RPMI7951 (cell line): ENCODE data around the gene UBASH3B. TPM values are rescaled to one million over a fixed set of nuclear protein-coding genes. Genes with fewer than 3 reads are reported as not detected.
"Not testable (repeated sequence)": the region's sequence is repeated elsewhere in the genome, so short reads cannot be mapped to it uniquely, and the experiment has no call there.

Source experiments
- DNase-seq: peaks from one replicate; pipeline ENCODE4 v3.0.0-alpha.2; 2012; ENCODE audit warnings: low read depth
- total RNA-seq: library from RNA; depleted of rRNA; stranded (reverse); fragments of >200 nt; shearing (Covaris generic); gene quantifications from 2 replicates; pipeline ENCODE4 v1.2.3, GENCODE V29; 2014; rRNA removed

The UBASH3B gene
- 14.3 and 16.0 TPM in 2 replicates for total RNA-seq

GRCh38 chr11:122655527-122656072 is at the start of gene UBASH3B:
UBASH3B (plus strand) TSS chr11:122655722; CDS start chr11:122656050, 328 bp downstream.
- DNase-seq: peak; percentile 90

GRCh38 chr11:122607162-122607561 is 48.4 kb upstream of the UBASH3B start:
- not testable (repeated sequence) for DNase-seq

- DNase-seq: no peak
Observed at GRCh38 chr11:122612123-122612824, 43.2 kb upstream of the UBASH3B start.

- DNase-seq: no peak
Observed at GRCh38 chr11:122616718-122617117, 38.8 kb upstream of the UBASH3B start.

GRCh38 chr11:122617297-122617696 is 38.2 kb upstream of the UBASH3B start:
- DNase-seq: peak; percentile 51

GRCh38 chr11:122617926-122618325 is 37.6 kb upstream of the UBASH3B start:
- DNase-seq: peak; percentile 15

- DNase-seq: no peak
Observed at GRCh38 chr11:122618927-122619326, 36.6 kb upstream of the UBASH3B start.

- no peak for DNase-seq
Observed at GRCh38 chr11:122619757-122620156, 35.8 kb upstream of the UBASH3B start.

GRCh38 chr11:122625501-122625900 is 30.0 kb upstream of the UBASH3B start:
- DNase-seq: not testable (repeated sequence)

GRCh38 chr11:122625976-122626665 is 29.4 kb upstream of the UBASH3B start:
- no peak for DNase-seq

GRCh38 chr11:122627745-122628144 is 27.8 kb upstream of the UBASH3B start:
- no peak for DNase-seq

- peak; percentile 80 for DNase-seq
Observed at GRCh38 chr11:122628810-122629555, 26.5 kb upstream of the UBASH3B start.

- DNase-seq: no peak
Observed at GRCh38 chr11:122632181-122632824, 23.2 kb upstream of the UBASH3B start.

- DNase-seq: peak; percentile 65
Observed at GRCh38 chr11:122633219-122633829, 22.2 kb upstream of the UBASH3B start.

GRCh38 chr11:122634501-122634900 is 21.0 kb upstream of the UBASH3B start:
- DNase-seq: peak; percentile 91

GRCh38 chr11:122637541-122637940 is 18.0 kb upstream of the UBASH3B start:
- no peak for DNase-seq

GRCh38 chr11:122642472-122642922 is 13.0 kb upstream of the UBASH3B start:
- DNase-seq: peak; percentile 92

- peak; percentile 55 for DNase-seq
Observed at GRCh38 chr11:122642971-122643370, 12.6 kb upstream of the UBASH3B start.

- no peak for DNase-seq
Observed at GRCh38 chr11:122645847-122646246, 9.7 kb upstream of the UBASH3B start.

- peak; percentile 80 for DNase-seq
Observed at GRCh38 chr11:122646549-122647340, 8.8 kb upstream of the UBASH3B start.
